IPS-20b (cell line): ENCODE results near the gene GABPA.
"Not testable (repeated sequence)": the region's sequence is repeated elsewhere in the genome, so short reads cannot be mapped to it uniquely, and the experiment has no call there.

Experiments
- H3K27ac ChIP-seq: one replicate; pipeline ENCODE4 v1.5.1; 2013; ENCODE audit warnings: low read length
- H3K27me3 ChIP-seq: 2 replicates; pipeline ENCODE4 v1.6.1; 2013; ENCODE audit warnings: mild to moderate bottlenecking, low read length, inconsistent platforms; ENCODE audit not compliant: insufficient read depth
- H3K36me3 ChIP-seq: 2 replicates; pipeline ENCODE4 v1.6.1; 2013; ENCODE audit warnings: low read depth, mild to moderate bottlenecking, inconsistent platforms, low read length, moderate library complexity; ENCODE audit not compliant: insufficient read depth
- H3K4me1 ChIP-seq: 2 replicates; pipeline ENCODE4 v1.6.1; 2013; ENCODE audit warnings: mild to moderate bottlenecking, control low read depth, inconsistent platforms, low read length, moderate library complexity; ENCODE audit not compliant: insufficient read depth
- H3K4me3 ChIP-seq: 2 replicates; pipeline ENCODE4 v1.5.1; 2013; ENCODE audit warnings: mild to moderate bottlenecking, low read length, inconsistent platforms
- H3K9ac ChIP-seq: 2 replicates; pipeline ENCODE4 v1.6.1; 2013; ENCODE audit warnings: low read depth, mild to moderate bottlenecking, inconsistent platforms, low read length, moderate library complexity
- H3K9me3 ChIP-seq: 2 replicates; pipeline ENCODE4 v1.6.1; 2013; ENCODE audit warnings: mild to moderate bottlenecking, low read depth, low read length, inconsistent platforms; ENCODE audit not compliant: insufficient read depth

Gene GABPA

GRCh38 chr21:25734904-25735645 is at the start of gene GABPA, which contains the start of gene ATP5PF:
Gene GABPA (plus strand): TSS chr21:25734972. CDS start chr21:25741599, 6,627 bp downstream.
Gene ATP5PF (minus strand): TSS chr21:25734904. CDS start chr21:25729794, 5,110 bp downstream.
- H3K4me3 ChIP-seq: peak within 1 kb of the TSS; percentile 96
- peak within 1 kb of the TSS; percentile 100 for H3K27ac ChIP-seq
- peak within 1 kb of the TSS; percentile 99 for H3K9ac ChIP-seq
- peaks cover 6% of the 10 kb centered on the region; the same call in 1 of the 2 replicates for H3K4me1 ChIP-seq
- H3K9me3 ChIP-seq: no peaks in the 10 kb centered on the region
- H3K27me3 ChIP-seq: no peaks in the 10 kb centered on the region
- peaks cover 5% of the 10 kb centered on the region; the same call in 1 of the 2 replicates for H3K36me3 ChIP-seq

- Histone ChIP-seq H3K27me3 (no peaks in the 10 kb centered on the region), H3K4me3 (no peak overlapping the region), H3K36me3 (no peaks in the 10 kb centered on the region), H3K4me1 (no peaks in the 10 kb centered on the region), H3K9me3 (no peaks in the 10 kb centered on the region), H3K9ac (no peak overlapping the region), H3K27ac (no peak overlapping the region)
Measured at GRCh38 chr21:25687787-25688186, 47.0 kb upstream of the GABPA start.

- Histone ChIP-seq H3K27ac (no peak overlapping the region), H3K27me3 (no peaks in the 10 kb centered on the region), H3K36me3 (no peaks in the 10 kb centered on the region), H3K4me1 (no peaks in the 10 kb centered on the region), H3K4me3 (no peak overlapping the region), H3K9me3 (no peaks in the 10 kb centered on the region), H3K9ac (no peak overlapping the region)
Measured at GRCh38 chr21:25688275-25689155, 46.3 kb upstream of the GABPA start.

GRCh38 chr21:25689226-25689625 is 45.5 kb upstream of the GABPA start:
- Histone ChIP-seq H3K4me1 (no peaks in the 10 kb centered on the region), H3K27ac (no peak overlapping the region), H3K9ac (no peak overlapping the region), H3K36me3 (no peaks in the 10 kb centered on the region; the same call in 1 of the 2 replicates), H3K27me3 (no peaks in the 10 kb centered on the region), H3K4me3 (no peak overlapping the region), H3K9me3 (no peaks in the 10 kb centered on the region)

- no peak overlapping the region for H3K9ac ChIP-seq
- no peak overlapping the region for H3K4me3 ChIP-seq
- H3K27me3 ChIP-seq: no peaks in the 10 kb centered on the region
- H3K4me1 ChIP-seq: no peaks in the 10 kb centered on the region
- H3K27ac ChIP-seq: no peak overlapping the region
- peaks cover 4% of the 10 kb centered on the region; the same call in 1 of the 2 replicates for H3K9me3 ChIP-seq
- peaks cover 6% of the 10 kb centered on the region; the same call in 1 of the 2 replicates for H3K36me3 ChIP-seq
Measured at GRCh38 chr21:25691976-25692375, 42.8 kb upstream of the GABPA start.

GRCh38 chr21:25695461-25695860 is 39.3 kb upstream of the GABPA start:
- not testable (repeated sequence) for H3K4me3 ChIP-seq, H3K36me3 ChIP-seq, H3K4me1 ChIP-seq, H3K27ac ChIP-seq, H3K27me3 ChIP-seq, H3K9me3 ChIP-seq, H3K9ac ChIP-seq

GRCh38 chr21:25700741-25701140 is 34.0 kb upstream of the GABPA start:
- no peak overlapping the region for H3K4me3 ChIP-seq
- H3K4me1 ChIP-seq: no peaks in the 10 kb centered on the region
- H3K36me3 ChIP-seq: 0 out of 2 replicates have a peak, but pooled peaks cover 7% of the 10 kb centered on the region
- H3K27ac ChIP-seq: no peak overlapping the region
- H3K9me3 ChIP-seq: peaks cover 4% of the 10 kb centered on the region; the same call in 1 of the 2 replicates
- no peaks in the 10 kb centered on the region for H3K27me3 ChIP-seq
- H3K9ac ChIP-seq: no peak overlapping the region

GRCh38 chr21:25701529-25701928 is 33.2 kb upstream of the GABPA start:
- Histone ChIP-seq H3K36me3 (0 out of 2 replicates have a peak, but pooled peaks cover 5% of the 10 kb centered on the region), H3K4me3 (no peak overlapping the region), H3K9me3 (no peaks in the 10 kb centered on the region), H3K4me1 (no peaks in the 10 kb centered on the region), H3K9ac (no peak overlapping the region), H3K27me3 (no peaks in the 10 kb centered on the region), H3K27ac (no peak overlapping the region)

- Histone ChIP-seq H3K4me1 (no peaks in the 10 kb centered on the region), H3K27me3 (no peaks in the 10 kb centered on the region), H3K27ac (no peak overlapping the region), H3K9ac (no peak overlapping the region), H3K9me3 (no peaks in the 10 kb centered on the region), H3K4me3 (no peak overlapping the region), H3K36me3 (no peaks in the 10 kb centered on the region)
Measured at GRCh38 chr21:25708467-25709065, 26.2 kb upstream of the GABPA start.

GRCh38 chr21:25709684-25710265 is 25.0 kb upstream of the GABPA start:
- no peak overlapping the region for H3K4me3 ChIP-seq
- no peaks in the 10 kb centered on the region for H3K27me3 ChIP-seq
- no peak overlapping the region for H3K9ac ChIP-seq
- no peaks in the 10 kb centered on the region for H3K36me3 ChIP-seq
- H3K4me1 ChIP-seq: no peaks in the 10 kb centered on the region
- H3K27ac ChIP-seq: no peak overlapping the region
- H3K9me3 ChIP-seq: no peaks in the 10 kb centered on the region

- Histone ChIP-seq H3K9me3 (no peaks in the 10 kb centered on the region), H3K36me3 (peaks cover 5% of the 10 kb centered on the region; the same call in 1 of the 2 replicates), H3K27me3 (no peaks in the 10 kb centered on the region)
Measured at GRCh38 chr21:25710550-25710949, 24.2 kb upstream of the GABPA start.

More at GRCh38 chr21:25710550-25710949, 24.2 kb upstream of the GABPA start:
- Histone ChIP-seq H3K4me3 (no peak overlapping the region), H3K9ac (no peak overlapping the region), H3K4me1 (no peaks in the 10 kb centered on the region), H3K27ac (no peak overlapping the region)
